ENCODE data around the gene CD3G. TPM values are rescaled to one million over a fixed set of nuclear protein-coding genes. Genes with fewer than 3 reads are reported as not detected.

The CD3G gene
- total RNA-seq, 4 donors from 2014 or later: 0.13 to 0.33 (median 0.23) TPM; not detected in 1

DNA sequence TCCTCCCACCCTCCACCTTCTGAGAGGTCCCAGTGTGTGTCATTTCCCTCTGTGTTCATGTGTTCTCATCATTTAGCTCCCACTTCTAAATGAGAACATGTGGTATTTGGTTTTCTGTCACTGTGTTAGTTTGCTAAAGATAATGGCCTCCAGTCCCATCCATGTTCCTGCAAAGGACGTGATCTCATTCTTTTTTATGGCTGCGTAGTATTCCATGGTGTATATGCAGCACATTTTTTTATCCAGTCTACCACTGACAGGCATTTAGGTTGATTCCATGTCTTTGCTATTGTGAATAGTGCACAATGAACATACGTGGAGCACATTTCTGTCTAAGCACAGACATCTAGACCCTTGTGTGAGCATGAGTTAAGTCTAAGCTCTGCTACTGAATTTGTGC lies 33.9 kb upstream of the CD3G start:
- intact Hi-C loops (cut with DNase I): no loop called here
- H3K27me3 ChIP-seq: peaks cover 0 to 37% (median 5%) of the 10 kb centered on the region in 4 donors
- H3K9me3 ChIP-seq: no peaks in the 10 kb centered on the region
- H3K4me3 ChIP-seq: no peak overlapping the region
- H3K4me1 ChIP-seq: peaks cover 0 to 3% (median 2%) of the 10 kb centered on the region in 4 donors
- H3K27ac ChIP-seq (replicated peaks in 1 of 4): no peak overlapping the region
- no peaks in the 10 kb centered on the region for H3K36me3 ChIP-seq
- 80% methylated on average over 3 of the region's 3 CpGs for WGBS
- no peak for TF ChIP-seq POLR2AphosphoS5 (IDR thresholded peaks at IDR 0.05)
- TF ChIP-seq POLR2A (IDR thresholded peaks at IDR 0.05; ENCODE audit: low read depth): no peak
- peak; percentile 2 for DNase-seq (ENCODE audit: extremely low spot score)

DNA sequence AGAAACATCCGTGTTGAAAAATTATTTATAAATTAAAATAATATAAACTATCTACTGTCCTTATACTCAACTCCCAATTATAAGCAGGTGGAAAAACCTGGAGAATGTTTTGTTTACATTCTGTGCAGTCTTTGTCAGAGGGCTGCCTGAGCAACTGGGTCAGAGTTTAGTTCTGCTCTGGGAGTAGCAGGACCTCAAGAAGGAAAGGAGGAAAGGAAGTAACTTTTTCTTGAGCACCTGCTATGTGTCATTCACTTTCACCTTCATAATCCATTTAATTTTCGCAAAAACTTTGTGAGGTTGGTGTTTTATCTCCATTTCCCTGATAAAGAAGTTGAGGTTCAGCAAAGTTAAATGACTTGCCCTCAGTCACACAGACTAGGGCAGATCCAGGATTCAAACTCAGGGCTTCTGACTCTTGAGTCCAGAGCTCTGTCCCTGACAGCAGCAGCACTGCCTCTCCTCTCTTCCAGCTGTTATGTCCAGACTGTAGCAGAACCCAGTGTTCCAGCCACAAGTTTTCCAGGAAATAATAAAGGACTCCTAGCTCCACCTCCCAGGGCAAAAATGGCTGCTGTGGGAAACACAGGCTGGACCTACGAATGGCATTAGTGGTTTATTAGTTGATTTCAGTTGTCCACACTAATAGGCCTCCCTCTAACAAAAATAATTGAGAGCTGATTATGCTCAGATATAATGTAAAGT lies 33.2 kb upstream of the CD3G start:
- peak; percentile 60 for DNase-seq (ENCODE audit: extremely low spot score)
- no peak for TF ChIP-seq EP300 (IDR thresholded peaks at IDR 0.05)
- no peak for TF ChIP-seq POLR2AphosphoS5 (IDR thresholded peaks at IDR 0.05)
- TF ChIP-seq, protein P1, sequence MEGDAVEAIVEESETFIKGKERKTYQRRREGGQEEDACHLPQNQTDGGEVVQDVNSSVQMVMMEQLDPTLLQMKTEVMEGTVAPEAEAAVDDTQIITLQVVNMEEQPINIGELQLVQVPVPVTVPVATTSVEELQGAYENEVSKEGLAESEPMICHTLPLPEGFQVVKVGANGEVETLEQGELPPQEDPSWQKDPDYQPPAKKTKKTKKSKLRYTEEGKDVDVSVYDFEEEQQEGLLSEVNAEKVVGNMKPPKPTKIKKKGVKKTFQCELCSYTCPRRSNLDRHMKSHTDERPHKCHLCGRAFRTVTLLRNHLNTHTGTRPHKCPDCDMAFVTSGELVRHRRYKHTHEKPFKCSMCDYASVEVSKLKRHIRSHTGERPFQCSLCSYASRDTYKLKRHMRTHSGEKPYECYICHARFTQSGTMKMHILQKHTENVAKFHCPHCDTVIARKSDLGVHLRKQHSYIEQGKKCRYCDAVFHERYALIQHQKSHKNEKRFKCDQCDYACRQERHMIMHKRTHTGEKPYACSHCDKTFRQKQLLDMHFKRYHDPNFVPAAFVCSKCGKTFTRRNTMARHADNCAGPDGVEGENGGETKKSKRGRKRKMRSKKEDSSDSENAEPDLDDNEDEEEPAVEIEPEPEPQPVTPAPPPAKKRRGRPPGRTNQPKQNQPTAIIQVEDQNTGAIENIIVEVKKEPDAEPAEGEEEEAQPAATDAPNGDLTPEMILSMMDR (IDR thresholded peaks at IDR 0.05): no peak
- TF ChIP-seq POLR2A (IDR thresholded peaks at IDR 0.05; ENCODE audit: low read depth): no peak
- H3K4me3 ChIP-seq: no peak overlapping the region
- peaks cover 0 to 41% (median 6%) of the 10 kb centered on the region in 4 donors for H3K27me3 ChIP-seq
- intact Hi-C loops (cut with DNase I): no loop called here
- H3K4me1 ChIP-seq: peaks cover 0 to 10% (median 8%) of the 10 kb centered on the region in 4 donors
- no peaks in the 10 kb centered on the region for H3K36me3 ChIP-seq
- no peak overlapping the region for H3K27ac ChIP-seq (replicated peaks in 1 of 4)
- H3K9me3 ChIP-seq: no peaks in the 10 kb centered on the region
- WGBS: 61% methylated on average over 3 of the region's 3 CpGs

DNA sequence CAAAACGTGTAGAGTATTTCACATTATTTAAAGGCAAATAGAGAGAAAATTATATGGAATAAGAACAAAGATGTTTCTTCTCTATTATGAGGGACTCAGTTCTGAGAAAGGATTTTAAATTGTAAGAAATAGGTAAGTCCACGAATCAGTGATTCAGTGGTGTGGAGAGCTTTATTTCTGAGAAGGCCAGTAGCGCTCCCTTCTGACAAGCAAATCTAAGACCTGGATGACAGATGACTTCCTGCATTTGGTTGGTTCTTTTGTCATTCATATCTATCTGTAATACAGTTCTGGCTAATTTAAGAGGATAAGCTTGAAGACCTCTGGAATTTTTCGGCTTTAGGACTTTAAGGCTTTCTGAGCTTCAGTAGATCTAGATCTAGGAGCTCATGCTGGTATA lies 32.6 kb upstream of the CD3G start:
- H3K4me3 ChIP-seq: no peak overlapping the region
- WGBS: 73% methylated on average over 4 of the region's 4 CpGs

DNA sequence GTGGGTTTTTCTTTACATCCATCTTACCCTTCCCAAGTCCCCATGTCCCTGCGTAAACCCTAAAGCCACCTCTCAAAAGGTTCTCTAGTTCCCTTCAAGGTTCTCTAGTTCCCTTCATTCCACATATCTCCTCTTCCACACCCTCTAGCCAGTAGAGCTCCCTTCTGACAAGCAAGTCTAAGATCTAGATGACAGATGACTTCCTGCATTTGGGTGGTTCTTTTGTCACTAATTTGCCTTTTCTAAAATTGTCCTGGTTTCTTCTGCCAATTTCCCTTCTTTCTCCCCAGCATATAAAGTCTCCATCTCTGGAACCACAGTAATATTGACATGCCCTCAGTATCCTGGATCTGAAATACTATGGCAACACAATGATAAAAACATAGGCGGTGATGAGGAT lies 31.8 kb upstream of the CD3G start:
- Histone ChIP-seq H3K27ac (replicated peaks in 1 of 4) (no peak overlapping the region), H3K36me3 (no peaks in the 10 kb centered on the region), H3K4me1 (peaks cover 3 to 22% (median 19%) of the 10 kb centered on the region in 4 donors), H3K9me3 (no peaks in the 10 kb centered on the region), H3K27me3 (peaks cover 0 to 50% (median 6%) of the 10 kb centered on the region in 4 donors), H3K4me3 (no peak overlapping the region)
- intact Hi-C loops (cut with DNase I): no loop called here
- no peak for TF ChIP-seq POLR2AphosphoS5 (IDR thresholded peaks at IDR 0.05)
- no peak for TF ChIP-seq POLR2A (IDR thresholded peaks at IDR 0.05; ENCODE audit: low read depth)
- TF ChIP-seq, protein P1 (IDR thresholded peaks at IDR 0.05): no peak
- no peak for TF ChIP-seq EP300 (IDR thresholded peaks at IDR 0.05)
- peak; percentile 8 for DNase-seq (ENCODE audit: extremely low spot score)
- 85% methylated on average over 2 of the region's 2 CpGs for WGBS

More for the DNA sequence above, 32.6 kb upstream of the CD3G start:
- H3K36me3 ChIP-seq: no peaks in the 10 kb centered on the region
- no peak overlapping the region for H3K27ac ChIP-seq (replicated peaks in 1 of 4)
- no peaks in the 10 kb centered on the region for H3K9me3 ChIP-seq
- intact Hi-C loops (cut with DNase I): no loop called here
- DNase-seq (ENCODE audit: extremely low spot score): no peak
- peaks cover 0 to 42% (median 6%) of the 10 kb centered on the region in 4 donors for H3K27me3 ChIP-seq
- peaks cover 0 to 16% (median 14%) of the 10 kb centered on the region in 4 donors for H3K4me1 ChIP-seq
- TF ChIP-seq EP300 (IDR thresholded peaks at IDR 0.05) (no peak), POLR2A (IDR thresholded peaks at IDR 0.05; ENCODE audit: low read depth) (no peak)

DNA sequence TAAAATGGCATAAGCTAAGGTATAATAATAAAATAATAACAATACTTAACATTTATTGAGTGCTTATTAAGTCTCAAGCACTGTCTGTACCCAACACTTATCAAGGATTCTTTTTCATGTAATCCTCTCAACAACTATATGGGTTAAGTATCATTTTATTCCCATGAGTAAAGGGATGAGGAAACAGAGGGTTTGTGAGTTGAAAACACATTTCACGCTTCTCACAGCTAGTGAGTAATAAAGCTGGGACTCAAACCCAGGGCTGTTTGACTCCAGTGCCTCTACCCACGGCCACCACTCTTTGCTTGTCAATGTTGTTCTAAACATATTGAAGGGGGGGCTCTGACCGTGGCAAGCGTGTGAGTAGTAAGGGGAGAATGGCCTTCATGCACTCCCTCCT lies 30.9 kb upstream of the CD3G start:
- Histone ChIP-seq H3K4me1 (peaks cover 3 to 22% (median 19%) of the 10 kb centered on the region in 4 donors), H3K27ac (replicated peaks in 1 of 4) (no peak overlapping the region), H3K27me3 (peaks cover 0 to 50% (median 6%) of the 10 kb centered on the region in 4 donors), H3K36me3 (no peaks in the 10 kb centered on the region), H3K4me3 (no peak overlapping the region), H3K9me3 (no peaks in the 10 kb centered on the region)
- TF ChIP-seq EP300 (IDR thresholded peaks at IDR 0.05) (no peak), POLR2A (IDR thresholded peaks at IDR 0.05; ENCODE audit: low read depth) (no peak), POLR2AphosphoS5 (IDR thresholded peaks at IDR 0.05) (no peak)
- TF ChIP-seq, protein P1 (IDR thresholded peaks at IDR 0.05): no peak
- DNase-seq (ENCODE audit: extremely low spot score): no peak
- intact Hi-C loops (cut with DNase I): no loop called here
- 63% methylated on average over 4 of the region's 4 CpGs for WGBS
